Ramos (cell line): ENCODE results near the gene AP2S1.
"Not testable (repeated sequence)": the region's sequence is repeated elsewhere in the genome, so short reads cannot be mapped to it uniquely, and the experiment has no call there.

Source experiments
- in situ Hi-C: fragments of 300-500 bp; cut with MboI; formaldehyde crosslinking; loops from one replicate; pipeline ENCODE4 v1.14.3; 2022; ENCODE audit warnings: low sequenced_read_pairs; ENCODE audit not compliant: unreplicated experiment

The AP2S1 gene

GRCh38 chr19:46845959-46846459 is 4.6 kb downstream of the AP2S1 start:
- in situ Hi-C loops = no loop called here

DNA sequence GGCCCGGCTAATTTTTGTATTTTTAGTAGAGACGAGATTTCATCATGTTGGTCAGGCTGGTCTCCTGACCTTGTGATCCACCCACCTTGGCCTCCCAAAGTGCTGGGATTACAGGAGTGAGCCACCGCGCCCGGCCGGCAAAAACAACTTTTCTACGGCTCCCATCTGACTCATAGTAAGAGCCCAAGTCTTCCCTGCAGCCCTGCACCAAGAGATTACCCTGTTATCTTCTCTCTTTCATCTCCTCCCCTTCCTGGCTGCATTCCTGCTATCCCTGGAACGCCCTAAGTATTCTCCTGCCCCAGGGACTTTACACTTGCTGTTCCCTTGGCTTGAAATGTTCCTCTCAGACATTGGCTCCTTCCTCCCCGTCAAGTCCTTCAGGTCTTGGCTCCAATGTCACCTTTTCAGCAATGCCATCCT is 6.6 kb downstream of the AP2S1 start:
- in situ Hi-C loops = loop anchor here (5.0 kb wide), 1 partner anchor 92 kb away; no protein-coding TSS in a partner anchor

DNA sequence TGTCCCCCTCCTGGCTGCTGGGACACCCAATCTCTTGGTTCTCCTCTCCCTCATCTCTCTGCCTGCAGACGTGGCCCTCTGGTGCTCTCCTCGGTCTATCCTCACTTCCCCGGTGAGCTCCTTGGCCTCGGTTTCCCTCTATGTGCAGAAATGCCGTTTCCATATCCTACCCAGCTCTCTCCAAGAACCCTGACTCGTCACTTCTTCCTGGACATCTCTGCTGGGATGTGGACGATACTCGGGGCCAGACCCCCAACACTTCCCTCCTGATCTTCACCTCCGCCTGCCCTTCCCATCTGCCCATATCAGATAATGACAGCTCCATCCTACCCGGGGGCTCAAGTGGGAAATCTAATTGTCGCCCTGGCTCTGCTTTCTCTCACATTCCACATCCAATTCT is 7.9 kb downstream of the AP2S1 start:
- in situ Hi-C loops = loop anchor here (5.0 kb wide), 1 partner anchor 90 kb away; no protein-coding TSS in a partner anchor

DNA sequence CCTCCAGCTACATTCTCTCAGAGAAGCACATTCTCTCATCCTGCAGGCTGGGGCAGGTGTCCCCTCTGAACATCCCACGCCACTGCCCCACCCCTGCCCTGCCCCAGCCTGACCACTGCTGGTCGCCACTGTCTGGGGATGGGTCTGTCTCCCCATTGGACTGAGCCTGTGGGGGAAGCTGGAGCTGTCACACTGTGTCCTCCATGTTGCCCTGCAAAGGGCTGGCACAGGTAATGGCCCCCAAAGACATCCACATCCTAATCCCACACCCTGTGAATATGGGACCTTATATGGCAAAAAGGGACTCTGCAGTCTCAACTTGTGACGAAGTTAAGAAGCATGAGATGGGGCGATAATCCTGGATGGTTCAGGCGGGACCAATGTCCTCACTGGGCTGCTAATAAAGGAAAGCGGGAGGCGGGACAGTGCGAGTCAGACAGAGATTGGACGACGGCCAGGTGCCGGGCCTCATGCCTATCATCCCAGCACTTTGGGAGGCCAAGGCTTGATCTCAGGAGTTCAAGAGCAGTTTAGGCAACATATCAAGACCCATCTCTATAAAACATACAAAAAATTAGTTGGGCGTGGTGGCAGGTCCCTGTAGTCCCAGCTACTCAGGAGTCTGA is 9.1 kb downstream of the AP2S1 start:
- in situ Hi-C loops = loop anchor here (5.0 kb wide), 1 partner anchor 89 kb away; no protein-coding TSS in a partner anchor

DNA sequence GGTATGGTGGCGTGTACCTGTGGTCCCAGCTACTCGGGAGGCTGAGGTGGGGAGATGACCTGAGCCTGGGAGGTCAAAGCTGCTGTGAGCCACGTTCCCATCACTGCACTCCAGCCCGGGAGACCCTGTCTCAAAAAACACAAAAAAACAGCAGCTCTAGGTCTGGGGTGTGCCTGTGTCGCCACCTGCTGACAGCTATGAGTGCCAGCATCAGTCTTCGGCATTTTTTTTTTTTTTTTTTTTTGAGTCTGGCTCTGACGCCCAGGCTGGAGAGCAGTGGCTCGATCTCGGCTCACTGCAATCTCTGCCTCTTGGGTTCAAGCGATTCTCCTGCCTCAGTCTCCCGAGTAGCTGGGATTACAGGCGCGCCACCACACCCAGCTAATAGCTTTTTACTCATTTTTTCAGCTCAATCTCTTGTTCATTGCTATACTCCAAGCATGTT is 10.1 kb downstream of the AP2S1 start:
- in situ Hi-C loops = loop anchor here (5.0 kb wide), 1 partner anchor 88 kb away; no protein-coding TSS in a partner anchor

DNA sequence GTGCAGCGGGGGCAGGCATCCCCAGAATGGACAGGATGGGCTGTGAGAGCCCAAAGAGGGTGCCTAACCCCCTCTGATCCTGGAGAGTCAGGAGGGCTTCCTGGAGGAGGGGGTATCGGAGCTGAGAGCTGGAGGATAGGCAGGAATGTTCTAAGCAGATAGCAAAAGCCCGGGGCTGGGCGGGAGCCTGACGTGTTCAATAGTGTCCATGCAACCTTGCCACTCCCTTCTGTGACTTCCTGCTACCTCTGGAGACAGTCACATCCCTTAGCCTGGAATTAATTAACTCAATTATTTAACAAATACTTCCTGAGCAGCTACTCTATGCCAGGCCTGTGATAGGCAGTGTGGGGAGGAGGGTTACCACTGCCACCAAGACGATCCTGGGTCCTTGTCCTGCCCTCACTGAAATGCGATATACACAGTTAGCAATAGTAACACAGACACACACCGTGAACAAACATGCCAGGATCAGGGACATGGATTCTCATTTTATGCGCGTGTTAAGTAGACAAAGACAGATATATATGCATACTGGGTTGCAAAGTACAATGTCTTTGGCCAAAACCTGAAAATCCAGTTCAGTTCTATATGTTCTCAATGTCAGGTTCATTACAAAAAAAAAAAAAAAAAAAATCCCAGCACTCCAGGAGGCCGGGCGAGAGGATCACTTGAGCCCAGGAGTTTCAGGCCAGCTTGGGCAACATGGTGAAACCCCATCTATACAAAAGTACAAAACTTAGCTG is 10.7 kb downstream of the AP2S1 start:
- in situ Hi-C loops = loop anchor here (5.0 to 10.0 kb wide), 2 partner anchors 88 to 215 kb away; partner anchors contain the start of gene PTGIR

DNA sequence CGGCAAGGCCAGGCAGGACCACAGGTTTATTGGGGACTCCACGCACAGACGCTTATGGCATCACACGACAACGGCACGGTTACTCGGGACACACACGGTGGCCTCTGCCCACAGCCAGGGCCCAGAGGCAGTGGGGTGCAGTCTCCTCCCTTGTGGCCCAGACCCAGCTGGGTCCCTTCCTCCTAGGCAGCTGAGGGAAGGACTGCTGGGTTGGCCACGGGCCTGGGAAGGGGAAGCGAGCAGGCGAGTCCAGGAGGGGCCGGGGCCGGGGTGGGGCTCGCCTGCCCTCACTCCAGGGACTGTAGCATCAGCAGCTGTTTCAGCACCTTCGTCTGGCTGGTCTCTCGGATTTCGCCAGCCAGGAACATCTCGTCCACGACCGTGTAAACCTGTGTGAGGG is 12.5 kb downstream of the AP2S1 start:
- in situ Hi-C loops = loop anchor here (10.0 kb wide), 1 partner anchor 213 kb away; the partner anchor contains the start of gene PTGIR

DNA sequence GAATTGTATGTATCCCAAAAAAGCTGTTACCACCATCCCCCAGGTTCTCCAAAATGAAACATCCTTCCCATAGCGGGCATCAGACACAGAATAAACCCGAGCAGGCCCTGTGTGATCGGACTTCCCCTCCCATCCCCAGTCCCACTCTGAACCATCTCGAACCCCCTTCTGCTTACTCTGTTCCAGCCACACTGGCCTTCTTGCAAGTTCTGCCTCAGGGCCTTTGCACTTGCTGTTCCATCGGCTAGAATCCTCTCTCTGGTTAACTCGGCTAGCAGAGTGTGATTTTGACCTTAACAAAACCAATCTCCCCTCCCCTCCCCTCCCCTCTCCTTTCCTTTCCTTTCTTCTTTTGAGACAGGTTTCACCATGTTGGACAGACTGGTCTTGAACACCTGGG is 15.7 kb downstream of the AP2S1 start:
- in situ Hi-C loops = loop anchor here (10.0 kb wide), 1 partner anchor 210 kb away; the partner anchor contains the start of gene PTGIR

- in situ Hi-C loops = loop anchor here (10.0 kb wide), 1 partner anchor 209 kb away; the partner anchor contains the start of gene PTGIR
Measured at GRCh38 chr19:46834121-46834520, 16.5 kb downstream of the AP2S1 start.

DNA sequence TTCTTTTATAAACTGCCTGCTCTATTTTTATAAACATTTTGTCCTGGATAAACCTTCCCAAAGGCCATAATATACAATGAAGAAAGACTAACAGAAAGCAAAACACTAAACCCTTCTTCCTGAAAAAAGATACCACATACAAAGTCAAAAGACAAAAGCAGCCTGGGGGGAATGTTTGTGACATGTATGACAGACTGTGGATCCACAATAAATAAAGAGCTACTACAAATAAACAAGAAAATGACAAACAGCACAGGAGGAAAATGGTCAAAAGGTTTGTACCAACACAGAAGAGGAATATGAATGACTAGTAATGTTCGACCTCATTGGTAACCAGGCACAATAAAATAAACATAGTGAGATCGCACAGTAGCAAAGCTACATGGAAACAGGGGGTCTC is 19.8 kb downstream of the AP2S1 start:
- in situ Hi-C loops = loop anchor here (10.0 kb wide), 1 partner anchor 206 kb away; the partner anchor contains the start of gene PTGIR

DNA sequence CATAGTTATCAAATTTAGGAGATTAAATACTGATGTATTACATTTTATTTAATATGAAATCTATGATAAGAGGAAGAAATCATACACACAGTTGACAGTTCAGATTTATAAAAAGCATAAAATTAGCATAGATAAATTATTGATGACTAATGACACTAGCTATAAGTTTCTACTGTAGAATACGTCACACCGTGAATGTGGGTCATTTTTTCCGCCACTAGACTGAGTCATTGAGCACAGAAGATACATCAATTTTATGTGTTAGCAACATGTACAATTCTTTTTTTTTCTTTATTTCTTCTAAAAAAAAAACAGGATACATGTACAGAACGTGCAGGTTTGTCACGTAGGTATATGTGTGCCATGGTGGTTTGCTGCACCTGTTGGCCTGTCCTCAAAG is 22.2 kb downstream of the AP2S1 start:
- in situ Hi-C loops = no loop called here

- in situ Hi-C loops = no loop called here
Measured at GRCh38 chr19:46825731-46826055, 25.0 kb downstream of the AP2S1 start.

DNA sequence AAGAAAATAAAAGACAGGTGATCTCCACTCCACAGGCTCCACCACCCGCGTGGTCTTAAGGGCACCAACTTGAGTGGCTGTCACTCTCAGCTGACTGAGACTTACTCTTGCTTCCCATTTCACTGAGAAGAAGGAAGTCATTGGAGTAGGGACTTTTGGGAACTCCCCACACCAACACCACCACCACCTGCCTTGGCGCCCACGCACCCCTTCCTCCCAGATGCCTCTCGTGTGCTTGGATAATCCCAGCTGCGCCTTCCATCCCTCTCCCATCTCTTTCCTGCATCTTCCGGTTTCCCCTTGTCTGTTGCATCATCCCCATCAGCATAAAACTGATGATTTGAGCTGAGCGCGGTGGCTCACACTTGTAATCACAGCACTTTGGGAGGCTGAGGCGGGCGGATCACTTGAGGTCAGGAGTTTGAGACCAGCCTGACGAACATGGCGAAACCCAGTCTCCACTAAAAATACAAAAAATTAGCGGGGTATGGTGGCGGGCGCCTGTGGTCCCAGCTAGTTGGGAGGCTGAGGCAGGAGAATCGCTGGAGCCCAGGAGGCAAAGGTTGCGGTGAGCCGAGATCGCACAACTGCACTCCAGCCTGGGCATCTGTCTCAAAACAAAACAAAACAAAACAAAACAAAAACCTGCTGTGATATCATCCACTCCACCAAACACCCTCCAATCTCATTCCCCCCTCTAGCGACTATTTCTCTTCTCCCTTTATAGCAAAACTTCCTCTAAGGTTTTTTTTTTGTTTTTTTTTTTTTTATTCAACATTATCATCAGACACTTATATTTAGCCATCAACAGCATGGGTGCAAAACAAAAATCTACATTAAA is 25.5 kb downstream of the AP2S1 start:
- in situ Hi-C loops = no loop called here

- in situ Hi-C loops = no loop called here
Measured at GRCh38 chr19:46823049-46823448, 27.6 kb downstream of the AP2S1 start.

GRCh38 chr19:46822410-46822787 is 28.2 kb downstream of the AP2S1 start:
- in situ Hi-C loops = not testable (repeated sequence)

- in situ Hi-C loops = no loop called here
Measured at GRCh38 chr19:46821512-46822409, 28.9 kb downstream of the AP2S1 start.

DNA sequence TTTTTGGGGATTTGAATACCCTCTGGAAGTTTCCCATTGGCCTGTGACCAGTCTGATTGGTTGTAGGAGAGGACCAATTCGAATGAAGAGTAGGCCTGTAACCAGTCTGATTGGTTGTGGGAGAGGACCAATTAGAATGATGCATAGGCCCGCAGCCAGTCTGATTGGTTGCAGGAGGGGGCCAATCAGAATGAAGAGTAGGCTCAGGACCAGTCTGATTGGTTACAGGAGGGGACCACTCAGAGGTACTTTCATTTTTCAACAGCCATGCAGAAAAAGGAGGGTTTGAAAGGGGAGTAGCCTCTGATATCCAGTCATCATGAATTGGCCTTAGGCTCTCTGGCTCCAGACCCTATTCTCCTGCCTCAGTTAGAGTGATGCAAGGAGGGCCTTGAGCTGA is 31.8 kb downstream of the AP2S1 start:
- in situ Hi-C loops = no loop called here

DNA sequence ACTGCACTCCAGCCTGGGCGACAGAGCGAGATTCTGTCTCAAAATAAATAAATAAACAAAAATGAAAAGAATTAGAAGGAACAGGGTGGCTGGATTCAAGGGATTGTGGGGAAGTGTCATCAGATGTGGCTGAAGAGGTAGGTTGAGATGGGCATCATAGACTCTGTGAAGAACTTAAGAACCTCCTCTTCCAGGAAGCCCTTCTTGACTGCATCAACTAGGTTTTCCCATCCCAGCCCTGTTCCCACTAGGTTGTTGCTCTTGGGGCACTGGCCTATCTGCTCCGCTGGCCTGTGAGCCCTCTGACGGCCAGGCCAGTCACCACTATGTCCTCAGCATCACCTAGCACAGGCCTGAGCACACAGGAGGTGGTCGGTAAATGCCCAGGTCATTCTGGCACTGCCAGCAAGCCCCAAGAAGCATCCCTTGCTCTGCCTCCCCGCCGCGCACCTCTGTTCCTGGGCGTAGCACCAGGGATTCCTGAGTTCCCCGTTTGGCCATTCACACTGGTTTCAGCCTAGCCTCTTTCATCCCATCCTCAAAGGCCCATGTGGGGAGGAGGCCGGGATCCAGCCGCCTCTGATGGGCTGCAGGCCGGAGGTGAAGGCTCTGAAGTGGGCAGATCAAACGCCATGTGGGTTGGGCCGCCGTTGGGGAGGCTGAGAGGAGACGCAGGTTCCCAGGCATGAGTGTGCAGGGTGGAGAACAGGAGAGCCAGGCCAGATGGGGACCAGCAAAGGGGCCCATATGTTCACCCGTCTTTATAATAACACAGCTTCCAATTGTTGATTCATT is 34.6 kb downstream of the AP2S1 start:
- in situ Hi-C loops = no loop called here
